Nucleus accumbens (tissue), 56 donors: Measurements from ENCODE around the gene MN1.

Experiments
- DNase-seq, 56 donors: peaks; one replicate each; lab custom pipeline; 2025; lab: John Stamatoyannopoulos, UW

The MN1 gene

DNA sequence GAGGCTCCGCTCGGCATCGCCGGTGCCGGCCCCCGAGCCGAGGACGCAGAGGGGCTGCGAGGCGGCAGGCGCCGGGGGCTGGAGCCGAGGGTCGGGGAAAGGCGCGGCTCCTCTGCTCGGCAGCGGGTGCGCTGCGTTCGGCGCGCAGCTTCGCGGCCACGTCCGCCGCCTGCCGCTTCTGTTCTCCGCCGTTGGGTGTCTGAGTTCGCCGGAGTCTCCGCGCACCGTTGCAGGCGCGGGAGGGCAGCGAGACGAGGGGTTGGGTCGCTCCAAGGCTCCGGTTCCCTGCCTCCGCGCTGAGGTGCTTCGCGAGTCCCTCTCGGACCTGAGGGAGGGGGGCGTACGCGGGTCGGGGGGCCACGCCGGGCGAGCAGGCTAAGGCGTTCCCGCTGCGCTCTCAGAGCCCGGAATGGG, 347 bp downstream of the MN1 start:
- DNase-seq = peak in 13 of 56 donors; percentile 50 to 77 (median 70)

- DNase-seq = peak in 22 of 56 donors; percentile 19 to 68 (median 52)
Observed at GRCh38 chr22:27800250-27801201, 1.0 kb downstream of the MN1 start.

GRCh38 chr22:27799827-27800249, 1.7 kb downstream of the MN1 start:
- DNase-seq = peak in 5 of 56 donors; percentile 37 to 61 (median 53)

DNA sequence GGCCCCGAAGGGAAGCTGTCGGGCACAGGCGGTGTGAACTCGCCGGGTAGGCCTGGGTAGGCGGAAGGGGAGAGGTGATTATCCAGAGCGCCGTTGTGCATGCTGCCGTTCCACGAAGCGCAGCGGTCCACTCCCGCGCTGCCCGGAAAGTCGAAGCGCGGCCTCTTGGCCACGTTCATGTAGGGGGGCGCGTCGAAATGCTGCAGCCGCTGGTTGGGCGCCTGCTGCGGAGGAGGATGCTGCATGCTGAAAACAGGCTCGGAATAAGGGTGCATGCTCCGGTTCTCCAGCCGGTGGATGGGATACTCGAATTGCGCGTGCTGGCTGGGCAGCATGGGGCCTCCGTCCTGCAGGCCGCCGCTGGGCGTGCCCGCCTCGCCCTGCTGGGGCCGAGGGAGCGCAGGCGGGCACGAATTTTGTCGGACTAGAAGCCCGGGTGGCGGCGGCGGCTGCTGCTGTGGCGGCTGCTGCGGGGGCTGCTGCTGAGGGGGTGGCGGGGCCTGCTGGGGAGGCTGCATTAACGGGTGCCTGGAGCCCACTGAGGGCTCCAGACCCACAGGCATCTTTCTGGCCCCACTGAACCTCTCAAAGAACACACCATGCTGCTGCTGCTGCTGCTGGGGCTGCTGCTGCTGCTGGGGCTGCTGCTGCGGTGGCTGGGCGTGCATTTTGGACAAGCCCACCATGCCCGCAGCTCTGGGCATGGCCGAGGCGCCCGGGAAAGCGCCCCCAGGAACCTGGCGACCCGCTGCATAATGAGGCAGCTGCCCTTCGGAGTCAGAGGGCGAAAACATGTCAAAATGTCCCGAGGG, 2.3 kb downstream of the MN1 start:
- peak in 3 of 56 donors; percentile 31 to 55 (median 48) for DNase-seq

DNA sequence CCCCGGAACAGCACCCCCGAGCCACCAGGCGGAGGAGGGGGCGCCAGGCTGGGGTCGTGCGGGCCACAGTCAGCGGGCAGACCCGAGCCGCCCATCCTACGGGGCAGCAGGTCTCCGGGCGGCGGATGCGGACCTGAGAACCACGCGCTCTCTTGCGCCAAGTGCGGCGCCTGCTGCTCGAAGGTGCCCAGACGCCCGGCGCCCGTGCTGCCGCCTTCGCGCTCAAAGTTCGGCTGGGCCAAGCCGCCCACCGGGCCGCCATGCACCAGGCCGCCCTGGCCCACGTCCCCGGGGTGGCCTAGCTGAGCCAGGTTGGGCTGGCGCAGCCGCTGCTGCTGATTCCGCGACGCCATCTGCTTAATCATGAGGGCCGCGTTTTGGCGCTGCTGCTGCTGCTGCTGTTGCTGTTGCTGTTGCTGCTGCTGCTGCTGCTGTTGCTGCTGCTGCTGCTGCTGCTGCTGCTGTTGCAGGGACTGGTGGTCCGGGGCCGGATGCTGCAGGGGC, 3.0 kb downstream of the MN1 start:
- DNase-seq = no peak

DNA sequence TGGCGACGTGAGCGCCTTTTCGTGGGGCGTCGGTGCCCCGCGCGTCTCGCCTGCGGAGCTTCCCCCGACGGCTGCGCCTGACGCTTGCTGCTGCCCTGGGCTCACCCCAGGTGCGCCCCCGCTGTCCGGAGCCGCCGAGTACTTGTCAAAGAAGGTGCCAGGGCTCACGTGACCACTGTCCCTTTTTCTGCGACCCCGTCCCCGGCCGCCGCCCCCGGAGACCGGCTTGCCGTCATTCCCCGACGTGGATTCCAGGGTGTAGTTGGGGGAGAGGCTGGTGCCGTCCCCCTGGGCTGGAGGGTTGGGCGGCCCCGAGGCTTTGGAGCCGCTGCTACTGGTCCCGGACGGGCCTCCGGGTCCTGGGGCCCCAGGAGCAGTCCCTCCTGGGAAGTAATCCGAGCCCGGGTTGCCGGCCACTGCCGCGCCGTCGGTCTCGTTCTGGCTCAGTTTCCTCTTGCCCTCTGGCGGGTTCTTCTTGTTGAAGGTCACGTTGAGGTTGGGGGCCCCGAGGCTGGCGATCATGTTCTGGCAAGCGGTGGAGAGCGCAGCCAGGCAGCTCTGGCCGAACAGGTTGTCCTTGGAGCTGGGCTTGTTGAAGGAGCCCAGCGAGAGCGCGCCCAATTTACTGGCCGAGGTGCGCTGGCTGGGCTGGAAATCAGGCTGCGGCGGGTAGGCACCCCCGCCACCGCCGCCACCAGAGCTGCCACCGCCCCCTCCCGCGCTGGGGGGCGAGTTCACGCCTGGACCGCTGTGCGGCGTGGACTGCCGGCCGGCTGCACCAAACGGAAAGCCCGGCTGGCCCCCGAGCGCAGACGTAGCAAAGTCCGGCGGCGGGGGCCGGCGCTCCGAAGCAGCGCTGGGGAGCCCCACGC, 3.8 kb downstream of the MN1 start:
- peak in 2 of 56 donors; percentile 37 to 43 for DNase-seq

- DNase-seq = no peak
Observed at GRCh38 chr22:27796829-27797519, 4.6 kb downstream of the MN1 start.

DNA sequence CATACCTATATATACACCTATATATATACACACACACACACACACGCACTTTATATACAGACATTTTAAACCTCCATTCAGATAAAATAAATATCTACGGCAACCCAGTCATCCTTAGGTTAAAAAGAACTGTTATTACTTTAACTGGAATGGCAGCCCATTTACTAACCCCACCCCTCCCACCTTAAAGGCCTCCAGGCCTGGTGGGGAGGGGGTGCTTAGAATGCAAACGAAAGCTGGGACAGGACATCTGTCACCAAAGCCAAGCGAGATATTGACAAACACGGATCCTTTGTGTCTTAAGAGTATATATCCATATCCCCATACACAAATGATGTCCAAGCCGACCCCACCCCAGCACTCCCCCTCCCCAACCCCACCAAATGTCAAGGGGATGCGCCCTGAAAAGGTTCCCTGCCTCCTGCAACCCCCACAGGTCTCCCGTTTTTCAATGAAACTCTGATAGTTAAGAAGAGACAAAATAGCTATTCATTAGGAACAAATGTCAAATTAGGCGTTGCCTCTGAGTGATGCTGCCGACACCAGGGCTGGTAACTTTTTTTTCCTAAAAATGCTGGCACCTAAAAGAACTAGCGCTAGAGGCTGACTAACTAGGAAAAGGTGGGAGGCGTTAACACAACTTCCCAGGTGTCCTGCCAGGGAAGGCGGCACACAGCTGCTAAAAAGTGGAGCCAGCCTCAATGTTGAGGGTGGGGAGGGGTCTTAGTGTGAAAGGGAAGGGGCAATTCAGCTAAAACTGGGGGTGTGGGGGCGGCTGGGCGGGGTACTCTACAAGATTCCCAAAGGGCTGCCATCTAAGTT, 5.6 kb downstream of the MN1 start:
- peak in 4 of 56 donors; percentile 31 to 52 (median 36) for DNase-seq

DNA sequence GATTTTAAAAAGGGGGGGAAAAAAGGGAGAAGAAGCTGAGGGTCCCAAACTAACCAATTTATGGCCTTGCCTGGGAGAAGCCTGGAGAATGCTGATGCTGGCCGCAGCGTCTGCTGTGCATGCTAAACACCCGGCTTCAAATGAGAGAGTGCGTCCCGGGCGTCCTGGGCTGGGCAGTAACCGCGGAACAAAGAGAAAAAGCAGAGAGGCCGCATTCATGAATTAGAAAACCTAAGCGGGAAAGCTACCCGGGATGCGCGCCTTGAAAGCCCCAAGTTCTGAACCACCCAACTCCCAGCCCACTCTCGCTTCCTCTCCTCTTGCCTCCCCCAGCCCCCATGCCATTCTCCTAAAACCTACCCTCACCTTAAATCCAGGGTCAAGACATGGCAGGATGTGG, 6.5 kb downstream of the MN1 start:
- DNase-seq = peak in 30 of 56 donors; percentile 20 to 79 (median 42)

GRCh38 chr22:27794226-27794625, 7.3 kb downstream of the MN1 start:
- DNase-seq = no peak

DNA sequence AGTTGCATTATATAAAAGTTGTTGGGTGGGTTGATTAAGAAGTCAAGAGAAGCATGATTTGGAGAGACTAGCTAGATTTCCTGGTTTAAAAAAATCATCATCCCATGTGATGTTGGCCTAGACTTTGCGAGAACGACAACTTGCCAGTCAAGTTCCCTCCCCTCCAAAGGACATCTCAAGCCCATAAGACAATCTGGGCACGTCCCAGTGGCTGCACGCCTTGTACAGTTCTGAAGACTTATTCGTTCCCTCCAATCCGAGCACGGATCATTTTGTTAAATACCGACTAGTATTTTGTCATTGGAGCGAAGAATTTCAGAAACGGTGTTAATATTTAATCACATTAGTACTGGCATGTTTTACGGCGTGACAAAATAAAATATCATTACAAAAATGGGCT, 8.0 kb downstream of the MN1 start:
- peak in 3 of 56 donors; percentile 24 to 32 (median 25) for DNase-seq

DNA sequence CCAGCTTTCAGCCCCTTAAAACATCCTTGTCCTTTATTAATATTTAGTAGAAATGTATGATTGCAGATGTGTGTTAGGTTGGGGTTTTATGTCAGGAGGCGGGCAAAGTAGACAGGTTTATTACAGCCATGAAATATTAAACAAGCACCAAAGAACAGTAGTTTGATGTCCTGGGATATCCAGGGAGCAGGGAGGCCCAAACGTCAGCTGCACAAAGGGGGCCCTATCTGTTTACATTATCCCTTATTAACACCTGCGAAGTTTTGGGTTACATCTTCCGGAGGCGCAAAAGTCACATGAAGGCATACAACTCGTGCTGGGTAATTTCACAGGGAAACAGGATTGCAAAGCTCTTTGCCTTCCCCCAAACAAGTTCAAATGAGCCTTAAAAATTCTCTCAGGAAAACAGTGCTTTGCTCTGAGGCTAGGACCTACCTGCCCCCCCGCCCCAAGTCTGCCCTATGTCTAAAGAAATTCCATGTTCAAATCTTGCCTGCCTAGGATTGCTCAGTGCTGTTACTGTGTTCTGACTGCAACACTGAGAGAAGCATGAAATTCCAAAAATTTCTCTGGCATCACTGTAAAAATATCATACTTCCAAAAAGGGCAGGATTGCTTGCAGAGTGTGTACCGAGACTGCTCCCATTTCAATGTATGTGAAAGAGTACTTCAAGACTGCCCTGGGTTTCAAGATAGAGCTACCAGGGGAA, 8.9 kb downstream of the MN1 start:
- no peak for DNase-seq

DNA sequence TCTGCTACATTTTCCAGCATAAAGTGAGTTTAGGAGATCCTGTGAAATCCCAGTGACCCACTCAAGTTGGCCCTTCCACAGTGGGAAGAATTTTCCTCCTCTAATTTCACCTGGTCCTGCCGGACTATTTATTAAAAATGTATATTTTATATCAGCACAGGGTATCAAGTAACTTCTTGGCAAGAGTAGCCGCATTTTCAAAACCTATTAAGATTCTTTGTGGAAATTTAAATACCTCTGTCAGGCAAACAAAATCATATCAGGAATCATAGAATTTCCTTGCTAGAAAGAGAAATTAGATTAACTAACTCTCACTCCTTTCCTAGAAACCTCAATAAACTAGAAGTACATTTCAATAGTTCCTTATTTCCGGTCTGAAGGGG, 9.7 kb downstream of the MN1 start:
- DNase-seq = no peak

DNA sequence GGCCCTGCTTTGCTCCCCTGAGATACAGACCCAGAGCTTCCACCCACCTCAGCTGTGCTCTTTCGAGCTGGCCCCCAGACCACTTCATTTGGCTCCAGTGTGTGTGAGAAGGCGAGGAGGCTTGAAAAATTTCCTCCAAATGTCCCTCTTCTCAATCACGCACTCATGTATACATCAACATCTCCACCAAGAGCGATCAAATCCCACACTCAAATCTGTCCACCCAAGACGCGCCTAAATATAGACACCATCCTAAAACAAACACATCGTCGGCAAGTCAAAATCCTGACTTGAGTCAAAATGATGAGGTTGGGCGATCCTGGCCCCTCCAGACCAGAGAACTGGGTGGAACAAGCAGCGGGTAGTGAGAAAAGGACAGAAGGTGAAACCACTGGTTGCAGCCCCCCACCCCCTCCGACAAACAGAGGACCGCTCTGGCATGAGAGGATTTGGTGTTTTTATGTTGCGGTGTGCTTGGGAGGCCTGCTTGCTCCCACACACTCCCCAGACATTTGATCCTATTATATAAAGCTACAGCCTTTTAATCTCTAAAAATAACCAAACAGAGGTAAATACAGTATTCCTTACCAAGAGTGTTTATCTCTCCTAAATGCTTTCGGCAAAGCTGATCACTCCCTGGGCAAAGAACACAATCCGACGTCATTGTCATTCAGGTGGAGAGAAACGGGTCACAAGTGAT, 10.2 kb downstream of the MN1 start:
- DNase-seq = no peak

DNA sequence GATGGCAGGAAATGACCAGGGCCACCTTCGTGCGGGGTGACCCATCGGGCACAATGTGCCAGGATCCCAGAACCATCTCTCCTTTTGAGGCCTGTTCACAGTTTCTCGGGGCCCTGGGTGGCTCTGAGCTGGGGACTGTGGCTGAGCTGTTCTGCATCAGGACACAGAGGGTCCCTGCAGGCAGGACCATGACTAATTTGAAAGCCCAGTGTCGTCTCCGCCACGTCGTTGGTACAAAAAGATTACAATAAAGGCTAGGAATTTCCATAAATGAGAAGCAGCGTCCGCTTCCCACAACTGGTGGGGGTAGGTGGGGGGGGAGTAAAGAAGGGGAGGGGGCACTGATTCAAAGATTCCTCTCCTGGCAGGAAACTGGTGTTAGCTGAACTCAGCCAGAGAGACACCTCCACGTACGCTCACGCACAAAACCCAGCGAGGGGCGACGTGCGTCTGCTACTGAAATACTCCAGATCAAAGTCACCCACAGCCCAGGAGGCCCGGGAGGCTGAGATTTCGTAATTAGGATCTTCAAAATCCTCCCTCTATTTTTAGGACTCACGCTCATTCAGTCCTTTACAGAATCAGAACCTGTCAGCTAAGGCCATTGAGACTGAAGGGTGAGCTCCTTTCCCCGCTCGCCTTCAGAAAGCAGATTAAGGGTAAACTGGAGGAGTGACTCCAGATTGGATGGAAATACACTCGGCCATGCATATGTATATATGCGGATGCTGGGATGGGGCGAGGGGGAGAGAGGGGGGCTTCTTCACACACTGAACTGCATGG, 11.0 kb downstream of the MN1 start:
- DNase-seq = peak in 8 of 56 donors; percentile 11 to 53 (median 24)
